HG03159 (cell line): ENCODE data around the gene TM4SF18.

Experiments
- ATAC-seq: cut with Tn5 transposase; IDR thresholded peaks from one replicate; pipeline ENCODE4 v1.9.1; 2021; ENCODE audit warnings: mild to moderate bottlenecking, moderate library complexity; ENCODE audit not compliant: unreplicated experiment

The TM4SF18 gene

GRCh38 chr3:149291178-149291577 is 42.3 kb downstream of the TM4SF18 start:
- peak; percentile 58 for ATAC-seq

GRCh38 chr3:149288655-149289054 is 44.8 kb downstream of the TM4SF18 start:
- ATAC-seq, result no peak

GRCh38 chr3:149284034-149284433 is 49.4 kb downstream of the TM4SF18 start:
- ATAC-seq, result no peak

- ATAC-seq, result no peak
Measured at GRCh38 chr3:149283401-149283800, 50.0 kb downstream of the TM4SF18 start.

GRCh38 chr3:149282836-149283235 is 50.6 kb downstream of the TM4SF18 start:
- no peak for ATAC-seq

- no peak for ATAC-seq
Measured at GRCh38 chr3:149282322-149282721, 51.1 kb downstream of the TM4SF18 start.

GRCh38 chr3:149280671-149281349 is 52.6 kb downstream of the TM4SF18 start:
- no peak for ATAC-seq

- no peak for ATAC-seq
Measured at GRCh38 chr3:149278911-149279310, 54.5 kb downstream of the TM4SF18 start.

GRCh38 chr3:149277331-149277813 is 56.1 kb downstream of the TM4SF18 start:
- peak; percentile 62 for ATAC-seq

GRCh38 chr3:149276619-149277018 is 56.8 kb downstream of the TM4SF18 start:
- no peak for ATAC-seq

- ATAC-seq, result no peak
Measured at GRCh38 chr3:149274220-149274619, 59.2 kb downstream of the TM4SF18 start.

GRCh38 chr3:149273096-149273751 is 60.2 kb downstream of the TM4SF18 start:
- ATAC-seq, result peak; percentile 88

GRCh38 chr3:149271669-149272068 is 61.8 kb downstream of the TM4SF18 start:
- ATAC-seq, result no peak

- no peak for ATAC-seq
Measured at GRCh38 chr3:149270180-149270579, 63.3 kb downstream of the TM4SF18 start.

GRCh38 chr3:149269687-149270086 is 63.7 kb downstream of the TM4SF18 start:
- no peak for ATAC-seq
